IPS-20b (cell line): ENCODE measurements around the gene SLC8B1.
A peak's percentile ranks its signal among the peaks of the same experiment; 100 is the strongest.

ENCODE experiments used
- H3K27ac ChIP-seq: one replicate; pipeline ENCODE4 v1.5.1; 2013; ENCODE audit warnings: low read length
- H3K27me3 ChIP-seq: 2 replicates; pipeline ENCODE4 v1.6.1; 2013; ENCODE audit warnings: mild to moderate bottlenecking, low read length, inconsistent platforms; ENCODE audit not compliant: insufficient read depth
- H3K36me3 ChIP-seq: 2 replicates; pipeline ENCODE4 v1.6.1; 2013; ENCODE audit warnings: low read depth, mild to moderate bottlenecking, inconsistent platforms, low read length, moderate library complexity; ENCODE audit not compliant: insufficient read depth
- H3K4me1 ChIP-seq: 2 replicates; pipeline ENCODE4 v1.6.1; 2013; ENCODE audit warnings: mild to moderate bottlenecking, control low read depth, inconsistent platforms, low read length, moderate library complexity; ENCODE audit not compliant: insufficient read depth
- H3K4me3 ChIP-seq: 2 replicates; pipeline ENCODE4 v1.5.1; 2013; ENCODE audit warnings: mild to moderate bottlenecking, low read length, inconsistent platforms
- H3K9ac ChIP-seq: 2 replicates; pipeline ENCODE4 v1.6.1; 2013; ENCODE audit warnings: low read depth, mild to moderate bottlenecking, inconsistent platforms, low read length, moderate library complexity
- H3K9me3 ChIP-seq: 2 replicates; pipeline ENCODE4 v1.6.1; 2013; ENCODE audit warnings: mild to moderate bottlenecking, low read depth, low read length, inconsistent platforms; ENCODE audit not compliant: insufficient read depth

SLC8B1 gene

GRCh38 chr12:113316155-113316554 is 18.8 kb downstream of the SLC8B1 start:
- H3K9me3 ChIP-seq: no peaks in the 10 kb centered on the region
- H3K4me3 ChIP-seq: no peak overlapping the region
- H3K27me3 ChIP-seq: no peaks in the 10 kb centered on the region
- no peak overlapping the region for H3K27ac ChIP-seq
- H3K4me1 ChIP-seq: no peaks in the 10 kb centered on the region
- no peak overlapping the region for H3K9ac ChIP-seq
- peaks cover 10% of the 10 kb centered on the region for H3K36me3 ChIP-seq

GRCh38 chr12:113315358-113315757 is 19.6 kb downstream of the SLC8B1 start:
- Histone ChIP-seq H3K27me3 (no peaks in the 10 kb centered on the region), H3K4me1 (no peaks in the 10 kb centered on the region), H3K9ac (no peak overlapping the region), H3K27ac (no peak overlapping the region), H3K36me3 (peaks cover 10% of the 10 kb centered on the region), H3K9me3 (no peaks in the 10 kb centered on the region), H3K4me3 (no peak overlapping the region)

DNA sequence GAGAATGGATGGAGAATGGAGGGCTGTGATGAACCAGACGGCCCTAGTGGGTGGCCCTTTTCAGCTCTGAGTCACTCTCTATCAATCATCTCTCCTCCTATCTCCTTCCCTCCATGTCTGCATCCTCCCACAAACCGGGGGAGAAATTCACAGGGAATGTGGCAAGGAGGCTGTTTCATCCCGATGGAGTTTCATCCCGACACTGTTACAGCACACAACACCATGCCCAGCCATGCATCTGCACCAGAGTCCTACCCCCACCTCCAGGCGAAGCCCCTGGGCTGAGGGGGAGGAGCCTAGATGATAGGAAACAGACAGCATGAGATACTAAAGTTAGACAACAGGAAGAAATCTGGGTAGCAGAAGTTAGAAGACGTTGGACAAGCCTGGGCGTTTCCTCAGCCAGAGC is 20.8 kb downstream of the SLC8B1 start:
- H3K27ac ChIP-seq: no peak overlapping the region
- peaks cover 10% of the 10 kb centered on the region for H3K36me3 ChIP-seq
- no peaks in the 10 kb centered on the region for H3K27me3 ChIP-seq
- no peaks in the 10 kb centered on the region for H3K9me3 ChIP-seq
- no peak overlapping the region for H3K4me3 ChIP-seq
- no peaks in the 10 kb centered on the region for H3K4me1 ChIP-seq
- H3K9ac ChIP-seq: no peak overlapping the region

- H3K4me1 ChIP-seq: no peaks in the 10 kb centered on the region
- no peaks in the 10 kb centered on the region for H3K27me3 ChIP-seq
- no peaks in the 10 kb centered on the region for H3K9me3 ChIP-seq
- H3K27ac ChIP-seq: no peak overlapping the region
- no peak overlapping the region for H3K4me3 ChIP-seq
- no peaks in the 10 kb centered on the region for H3K36me3 ChIP-seq
- H3K9ac ChIP-seq: no peak overlapping the region
Measured at GRCh38 chr12:113310489-113310888, 24.4 kb downstream of the SLC8B1 start.

GRCh38 chr12:113306382-113306781 is 28.5 kb downstream of the SLC8B1 start:
- Histone ChIP-seq H3K9me3 (no peaks in the 10 kb centered on the region), H3K4me3 (no peak overlapping the region), H3K9ac (no peak overlapping the region), H3K27me3 (no peaks in the 10 kb centered on the region), H3K27ac (no peak overlapping the region), H3K4me1 (no peaks in the 10 kb centered on the region), H3K36me3 (no peaks in the 10 kb centered on the region)

DNA sequence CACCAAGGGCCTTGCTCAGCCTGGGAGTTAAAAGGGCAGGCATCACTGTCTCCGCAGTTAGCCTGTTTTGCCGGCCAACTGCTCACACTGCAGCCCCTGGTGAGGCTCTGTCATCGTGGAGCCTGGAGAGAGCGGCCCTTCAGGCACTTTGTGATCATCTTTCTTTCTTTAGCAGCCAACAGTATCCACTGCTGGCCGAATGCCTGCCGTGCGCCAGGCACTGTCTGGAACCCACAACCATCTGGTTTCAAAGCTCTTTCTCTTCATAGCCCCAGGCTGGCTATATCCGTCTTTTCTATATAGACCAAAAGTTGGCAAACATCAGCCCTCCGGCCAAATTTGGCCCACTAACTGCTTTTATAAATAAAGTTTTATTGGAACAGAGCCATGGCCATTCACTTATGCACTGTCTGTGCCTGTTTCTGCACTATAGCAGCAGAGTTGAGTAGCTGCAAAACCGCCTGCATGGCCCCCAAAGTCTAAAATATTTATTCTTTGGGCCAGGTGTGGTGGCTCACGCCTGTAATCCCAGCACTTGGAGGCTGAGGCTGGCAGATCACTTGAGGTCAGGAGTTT is 29.5 kb downstream of the SLC8B1 start:
- Histone ChIP-seq H3K36me3 (no peaks in the 10 kb centered on the region), H3K27ac (no peak overlapping the region), H3K4me1 (no peaks in the 10 kb centered on the region), H3K4me3 (no peak overlapping the region), H3K9ac (no peak overlapping the region), H3K27me3 (no peaks in the 10 kb centered on the region), H3K9me3 (no peaks in the 10 kb centered on the region)

GRCh38 chr12:113302886-113303640 is 31.8 kb downstream of the SLC8B1 start:
- Histone ChIP-seq H3K27me3 (no peaks in the 10 kb centered on the region), H3K9me3 (no peaks in the 10 kb centered on the region), H3K27ac (no peak overlapping the region), H3K9ac (no peak overlapping the region), H3K36me3 (no peaks in the 10 kb centered on the region), H3K4me3 (no peak overlapping the region), H3K4me1 (no peaks in the 10 kb centered on the region)

DNA sequence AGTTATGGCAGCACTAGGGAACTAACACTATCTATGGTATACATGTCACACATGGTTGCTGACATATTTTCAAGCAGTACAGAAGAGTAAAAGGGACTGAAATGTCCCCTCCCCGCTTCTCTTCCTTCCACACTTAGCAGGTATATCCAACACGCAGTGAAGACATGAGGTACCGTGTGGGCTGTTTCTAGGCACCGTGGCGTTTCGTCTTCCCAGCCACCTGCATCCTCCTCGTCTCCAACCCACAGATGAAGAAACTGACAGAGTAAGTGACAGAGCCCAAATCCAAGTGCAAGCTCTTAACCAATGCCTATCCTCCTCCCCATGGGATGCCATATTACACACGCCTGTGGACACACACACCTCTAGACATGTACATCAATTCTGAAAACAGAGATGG is 32.4 kb downstream of the SLC8B1 start:
- no peaks in the 10 kb centered on the region for H3K36me3 ChIP-seq
- H3K27me3 ChIP-seq: no peaks in the 10 kb centered on the region
- H3K9me3 ChIP-seq: no peaks in the 10 kb centered on the region
- H3K4me3 ChIP-seq: no peak overlapping the region
- no peak overlapping the region for H3K9ac ChIP-seq
- no peaks in the 10 kb centered on the region for H3K4me1 ChIP-seq
- no peak overlapping the region for H3K27ac ChIP-seq

- H3K9me3 ChIP-seq: no peaks in the 10 kb centered on the region
- H3K27me3 ChIP-seq: no peaks in the 10 kb centered on the region
- no peaks in the 10 kb centered on the region for H3K36me3 ChIP-seq
- no peak overlapping the region for H3K4me3 ChIP-seq
- H3K27ac ChIP-seq: no peak overlapping the region
- no peak overlapping the region for H3K9ac ChIP-seq
- H3K4me1 ChIP-seq: no peaks in the 10 kb centered on the region
Measured at GRCh38 chr12:113301811-113302210, 33.1 kb downstream of the SLC8B1 start.

DNA sequence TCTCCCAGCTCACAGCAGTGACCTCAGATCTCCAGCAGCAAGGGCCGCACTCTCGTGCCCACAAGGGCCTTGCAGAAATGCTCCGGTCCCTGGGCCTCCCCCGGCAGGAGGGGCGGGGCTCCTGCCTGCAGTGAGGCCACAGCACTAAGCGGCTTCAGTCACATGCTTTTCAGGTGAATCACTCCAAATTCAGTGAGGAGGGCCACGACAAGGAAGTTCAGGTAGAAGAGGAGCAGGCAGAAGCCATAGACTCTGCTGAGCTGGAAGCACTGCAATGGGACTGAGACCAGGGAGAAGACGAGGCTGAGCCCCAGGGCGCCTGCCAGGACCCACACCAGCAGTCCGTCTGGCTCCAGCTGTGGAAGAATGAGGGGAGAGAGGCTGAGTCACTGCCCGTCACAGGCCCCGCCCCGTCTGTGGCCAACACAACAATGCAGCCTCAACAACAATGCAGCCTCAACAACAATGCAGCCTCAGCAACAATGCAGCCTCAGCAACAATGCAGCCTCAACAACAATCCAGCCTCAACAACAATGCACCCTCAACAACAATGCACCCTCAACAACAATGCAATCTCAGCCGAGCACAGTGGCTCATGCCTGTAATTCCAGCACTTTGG is 35.2 kb downstream of the SLC8B1 start:
- Histone ChIP-seq H3K4me1 (no peaks in the 10 kb centered on the region; the same call in 1 of the 2 replicates), H3K27ac (peak overlapping the region; percentile 7), H3K9ac (no peak overlapping the region), H3K4me3 (no peak overlapping the region), H3K36me3 (no peaks in the 10 kb centered on the region), H3K9me3 (no peaks in the 10 kb centered on the region), H3K27me3 (no peaks in the 10 kb centered on the region)

GRCh38 chr12:113298861-113299545 is 35.9 kb downstream of the SLC8B1 start:
- peak overlapping the region; percentile 7 for H3K27ac ChIP-seq
- no peaks in the 10 kb centered on the region for H3K27me3 ChIP-seq
- no peaks in the 10 kb centered on the region for H3K9me3 ChIP-seq
- no peak overlapping the region for H3K9ac ChIP-seq
- H3K36me3 ChIP-seq: no peaks in the 10 kb centered on the region
- H3K4me1 ChIP-seq: no peaks in the 10 kb centered on the region; the same call in 1 of the 2 replicates
- no peak overlapping the region for H3K4me3 ChIP-seq
